NCI-H748 treated with DMSO at 0.1 percent for 48 hours (cell line): ENCODE measurements around the gene WIPF3.
"Not testable (repeated sequence)": the region's sequence is repeated elsewhere in the genome, so short reads cannot be mapped to it uniquely, and the experiment has no call there.

Experiments used
- DNase-seq: peaks from one replicate; lab custom pipeline; 2025; lab: John Stamatoyannopoulos, UW

The WIPF3 gene

GRCh38 chr7:29955075-29955792 is 148.9 kb downstream of the WIPF3 start:
- no peak for DNase-seq

GRCh38 chr7:29955799-29956486 is 149.6 kb downstream of the WIPF3 start:
- DNase-seq, result no peak

- DNase-seq, result no peak
These were observed 150.2 kb downstream of the WIPF3 start for GRCh38 chr7:29956487-29956836.

- no peak for DNase-seq
These were observed 151.4 kb downstream of the WIPF3 start for GRCh38 chr7:29957521-29958310.

- no peak for DNase-seq
These were observed 152.5 kb downstream of the WIPF3 start for GRCh38 chr7:29958667-29959358.

GRCh38 chr7:29961611-29962010 is 155.3 kb downstream of the WIPF3 start:
- DNase-seq, result not testable (repeated sequence)

GRCh38 chr7:29962035-29962434 is 155.7 kb downstream of the WIPF3 start:
- DNase-seq, result no peak

GRCh38 chr7:29965030-29965429 is 158.7 kb downstream of the WIPF3 start:
- no peak for DNase-seq
